ENCODE data around the gene STAT5B.

The STAT5B gene

DNA sequence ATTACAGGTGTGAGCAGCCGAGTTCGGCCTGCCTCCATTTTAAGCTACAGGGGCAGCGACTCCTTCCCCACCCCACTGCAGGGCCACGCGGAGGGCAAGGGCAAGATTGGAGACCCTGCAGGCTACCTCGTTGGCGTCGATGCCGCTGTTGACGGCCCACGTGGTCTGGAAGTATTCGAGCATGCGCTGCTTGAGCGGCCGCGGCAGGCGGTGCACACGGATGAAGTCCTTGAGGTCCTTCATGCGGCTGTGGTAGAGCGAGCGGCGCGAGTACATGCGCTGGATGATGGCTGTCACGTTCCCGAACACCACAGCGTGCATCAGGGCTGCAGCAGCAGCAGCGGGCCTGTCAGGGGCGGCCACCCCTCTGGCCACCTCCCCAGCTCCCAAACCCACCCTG, 106.8 kb downstream of the STAT5B start:
- DNase-seq: no peak

DNA sequence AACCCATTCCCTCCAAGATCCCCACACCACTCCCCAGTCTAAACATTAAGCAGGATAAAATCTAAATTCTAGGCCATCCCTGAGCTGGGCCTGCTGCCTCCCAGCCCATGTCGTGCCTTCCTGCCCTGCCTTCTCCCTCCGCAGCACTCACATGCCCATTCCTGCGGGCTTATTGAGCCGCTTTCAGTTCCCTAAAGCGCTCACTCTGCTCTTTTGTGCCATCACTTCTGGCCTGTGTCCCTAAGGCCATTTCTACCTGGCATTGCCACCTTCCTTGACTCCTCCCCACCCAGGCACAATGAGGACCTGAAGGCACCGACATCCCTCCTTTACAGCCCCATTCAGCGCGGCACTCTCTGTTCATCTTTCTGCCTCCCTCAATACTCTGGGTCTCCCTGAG, 108.4 kb downstream of the STAT5B start:
- no peak for DNase-seq

DNA sequence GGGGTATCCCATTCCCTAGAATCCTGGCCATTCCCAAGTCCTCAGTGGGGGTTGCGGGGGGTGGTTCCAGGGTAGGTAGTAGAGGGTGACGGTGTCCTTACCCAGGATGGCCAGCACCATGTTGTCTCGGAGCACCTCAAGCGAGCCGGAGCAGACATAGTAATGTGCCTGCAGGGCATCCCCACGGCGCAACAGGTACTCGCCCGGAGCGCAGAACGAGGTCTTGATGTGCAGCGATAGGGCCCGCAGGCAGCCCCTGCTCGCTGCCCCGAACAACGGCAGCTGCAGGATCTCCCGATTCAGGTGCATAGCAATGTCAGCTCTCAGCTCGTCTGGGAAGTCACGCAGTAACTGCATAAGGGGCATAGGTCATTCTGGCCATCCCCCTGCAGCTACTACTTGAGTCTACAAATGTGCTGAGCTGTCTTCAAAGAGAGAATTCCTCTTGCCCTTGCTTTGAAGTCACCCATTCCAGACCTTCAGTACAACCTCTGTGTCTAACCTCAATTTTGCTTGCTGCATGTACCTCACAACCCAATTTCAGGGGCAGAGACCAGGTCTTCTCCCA, 109.9 kb downstream of the STAT5B start:
- DNase-seq: no peak

DNA sequence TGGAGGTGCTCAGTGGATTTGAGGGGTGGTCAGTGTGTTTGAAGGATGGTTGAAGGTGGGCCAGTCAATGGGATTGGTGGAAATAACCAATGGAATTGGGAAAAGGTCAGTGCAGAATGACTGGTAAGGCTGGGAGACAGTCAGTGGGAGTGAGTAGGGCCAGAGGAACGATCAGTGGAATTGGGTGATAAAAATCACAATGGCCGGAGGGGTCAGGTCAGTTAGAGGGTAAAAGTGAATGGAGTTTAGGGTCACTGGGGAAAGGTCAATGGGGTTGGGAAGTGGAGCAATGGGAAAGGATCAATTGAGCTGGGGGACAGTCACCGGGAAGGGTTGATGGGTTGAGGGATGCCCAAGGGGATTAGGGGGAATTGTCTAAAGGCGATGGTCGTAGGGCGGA, 110.4 kb downstream of the STAT5B start:
- no peak for DNase-seq

DNA sequence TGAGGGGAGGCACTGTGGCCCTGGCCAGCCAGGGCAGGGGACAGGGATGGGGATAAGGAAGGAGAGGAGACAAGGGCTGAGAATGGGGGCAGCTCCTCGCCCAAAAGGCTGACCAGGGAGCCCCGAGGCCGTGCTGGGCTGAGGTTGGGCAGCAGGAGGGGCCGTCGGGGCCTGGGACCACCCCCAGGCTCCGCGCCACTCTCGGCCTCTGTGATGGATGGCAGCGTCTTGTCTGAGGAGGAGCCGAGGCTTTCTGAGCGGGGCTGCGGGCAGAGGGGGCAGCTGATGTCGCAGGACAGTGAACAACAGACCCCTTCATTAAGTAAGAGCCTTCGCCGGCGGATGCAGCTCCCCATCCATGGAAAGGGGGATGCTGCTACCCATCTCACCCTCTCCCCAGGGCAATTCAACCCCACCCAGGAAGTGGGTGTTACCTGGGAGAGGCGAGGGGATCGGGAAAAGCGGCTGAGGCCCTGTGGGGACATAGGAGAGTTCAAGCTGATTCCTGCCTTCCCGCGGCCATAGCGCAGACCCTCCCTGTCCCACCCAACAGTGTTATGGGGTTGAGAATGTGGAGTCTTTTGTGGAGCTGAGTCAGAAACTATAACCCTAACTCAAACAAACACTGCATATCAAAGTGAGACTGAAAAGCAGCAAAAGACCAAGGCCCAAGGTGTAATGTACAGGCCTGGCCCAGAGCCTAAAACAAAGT, 112.3 kb downstream of the STAT5B start:
- DNase-seq: no peak

DNA sequence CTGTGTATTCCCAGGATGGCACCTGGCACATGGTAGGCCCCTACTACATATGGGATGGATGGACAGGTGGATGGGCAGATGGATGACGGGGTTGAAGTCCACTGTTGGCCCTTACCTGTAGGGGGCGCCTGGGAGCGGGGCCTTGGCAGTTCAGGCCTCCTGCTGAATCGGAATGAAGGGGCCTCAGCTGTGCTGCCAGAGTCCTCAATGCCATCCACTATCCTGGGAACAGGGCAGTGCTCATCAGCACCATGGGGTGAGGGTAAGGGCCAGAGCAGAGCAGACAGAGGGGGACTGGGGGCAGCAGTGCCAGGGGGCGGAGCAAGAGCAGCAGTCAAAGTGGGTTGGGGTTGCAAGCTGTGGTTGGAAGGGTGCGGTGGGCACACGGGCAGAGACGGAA, 113.1 kb downstream of the STAT5B start:
- DNase-seq: no peak

DNA sequence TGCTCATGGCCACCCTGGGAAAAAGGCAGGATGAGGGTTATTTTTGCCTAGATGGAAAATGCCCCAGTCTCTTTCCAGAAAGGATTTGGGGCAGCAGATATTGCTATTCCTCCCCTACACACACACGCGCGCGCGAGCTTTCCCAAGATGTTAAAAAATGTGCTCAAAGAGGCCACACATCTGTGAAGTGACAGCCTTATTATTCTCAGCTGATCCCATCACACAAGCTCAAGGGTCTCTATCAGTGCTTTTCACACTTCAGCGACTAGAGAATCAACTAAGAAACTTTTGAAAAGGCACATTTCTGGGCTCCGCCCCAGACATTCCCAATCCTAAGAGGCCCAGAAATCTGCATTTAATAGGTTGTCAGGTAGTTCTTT, 115.7 kb downstream of the STAT5B start:
- DNase-seq: no peak

DNA sequence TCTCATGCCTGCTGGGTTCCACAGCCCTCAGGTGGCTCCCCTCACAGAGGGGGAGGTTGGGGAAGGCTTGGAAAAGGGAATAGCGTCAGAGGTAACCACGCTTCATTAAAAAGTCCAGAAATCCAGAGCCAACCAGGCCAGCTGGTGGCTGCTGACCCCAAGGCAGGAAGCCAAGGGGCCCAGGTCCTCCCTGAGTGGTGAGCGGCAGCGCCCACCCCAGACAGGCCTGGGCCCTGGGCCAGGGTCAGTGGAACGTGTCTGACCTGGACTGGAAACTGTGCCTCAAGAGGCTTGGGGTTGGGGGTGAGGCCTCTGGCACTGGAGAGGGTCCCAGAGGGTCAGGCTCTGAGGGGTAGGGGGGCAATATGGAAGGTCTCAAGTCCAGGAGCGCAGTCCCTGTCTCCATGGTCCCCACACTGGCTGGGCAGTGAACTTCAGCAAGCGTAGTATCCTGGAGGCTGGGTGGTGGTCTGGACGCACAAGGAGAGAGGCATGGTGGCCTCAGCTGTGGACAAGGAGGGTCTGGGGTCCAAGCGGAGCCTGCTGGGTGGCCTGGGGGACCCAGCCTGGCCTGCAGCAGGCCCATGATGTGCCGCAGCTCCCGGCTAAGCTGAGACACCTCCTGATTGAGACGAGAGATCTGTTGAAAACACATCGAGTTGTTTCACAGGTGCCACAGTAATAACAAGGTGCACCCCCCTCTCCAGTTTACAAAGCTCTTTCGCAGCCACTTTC, 116.2 kb downstream of the STAT5B start:
- no peak for DNase-seq

DNA sequence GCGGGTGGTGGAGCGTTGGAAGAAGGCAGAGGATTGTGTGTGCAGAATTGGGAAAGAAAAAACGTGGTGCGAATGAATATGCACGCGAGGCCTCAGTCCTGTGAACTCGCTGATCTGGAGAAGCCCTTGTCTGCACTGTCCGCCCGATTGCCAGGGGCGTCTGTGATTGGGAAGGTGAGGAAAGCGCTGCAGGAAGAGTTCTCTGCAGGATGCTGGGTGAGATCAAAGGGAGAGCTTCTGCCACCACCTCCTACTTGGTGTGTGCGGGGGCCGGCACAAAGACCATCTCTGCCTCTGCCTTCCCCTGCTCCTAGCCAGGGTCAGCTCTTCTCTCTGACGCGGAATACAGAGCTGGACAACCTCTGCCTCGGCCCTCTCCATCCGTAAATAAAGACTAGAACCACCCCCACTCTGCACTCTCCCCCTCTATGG, 120.6 kb downstream of the STAT5B start:
- no peak for DNase-seq

DNA sequence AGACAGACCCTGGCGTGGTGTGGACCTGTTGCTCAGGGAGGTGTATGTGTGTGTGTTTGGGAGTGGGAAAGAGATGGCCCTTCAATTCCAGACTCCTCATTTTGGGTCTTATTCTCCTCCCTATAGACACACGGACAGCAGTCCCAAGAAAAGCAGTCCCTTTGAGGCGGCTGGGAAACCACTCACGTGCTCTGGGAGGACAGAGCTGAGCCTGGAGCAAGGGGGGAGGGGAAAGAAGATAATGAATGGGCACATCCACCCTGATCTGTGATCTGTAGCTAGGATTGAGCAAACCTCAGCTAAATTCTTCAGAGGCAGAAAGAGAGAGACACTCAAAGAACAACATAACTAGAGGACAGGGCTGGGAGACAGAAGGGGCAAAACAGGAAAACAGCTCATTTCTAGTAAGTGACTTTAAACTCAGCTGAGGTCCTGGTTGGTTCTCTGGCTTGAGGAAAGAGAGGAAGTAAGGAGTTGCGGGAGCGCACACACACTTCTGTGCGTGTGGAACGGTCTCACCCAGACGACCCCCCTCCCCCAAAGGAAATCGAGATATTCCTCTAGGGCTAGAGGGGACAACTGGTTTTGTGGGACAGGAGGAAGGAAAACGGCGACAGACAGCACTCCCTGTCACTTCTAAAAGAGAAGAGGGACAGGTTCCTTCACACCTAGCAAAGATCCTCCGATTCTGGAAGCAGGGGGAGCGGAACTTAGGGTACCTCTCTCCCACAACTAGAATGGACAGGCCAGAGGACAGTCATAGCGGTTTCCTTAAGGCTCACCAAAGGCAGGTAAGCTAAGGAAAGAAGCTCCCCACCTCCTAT, 122.1 kb downstream of the STAT5B start:
- DNase-seq: no peak

Data from SHP77 (cell line).